ENCODE results near the gene IPO9. TPM values are rescaled to one million over a fixed set of nuclear protein-coding genes. Genes with fewer than 3 reads are reported as not detected.

IPO9 gene
- total RNA-seq, 1 experiment from 2014 or later: 106 TPM

- POLR2A ChIA-PET: no interaction called here
- no peak for DNase-seq (ENCODE audit: low read depth, low spot score)
- no peaks in the 10 kb centered on the region for H3K27me3 ChIP-seq (ENCODE audit: control insufficient read depth, insufficient read depth, low read length)
- H3K36me3 ChIP-seq (ENCODE audit: control insufficient read depth, insufficient read depth, low read length): no peaks in the 10 kb centered on the region
- no peak for TF ChIP-seq SIN3A (IDR thresholded peaks at IDR 0.05; ENCODE audit: borderline replicate concordance, insufficient read depth, low read depth, low read length)
- TF ChIP-seq, protein P1, sequence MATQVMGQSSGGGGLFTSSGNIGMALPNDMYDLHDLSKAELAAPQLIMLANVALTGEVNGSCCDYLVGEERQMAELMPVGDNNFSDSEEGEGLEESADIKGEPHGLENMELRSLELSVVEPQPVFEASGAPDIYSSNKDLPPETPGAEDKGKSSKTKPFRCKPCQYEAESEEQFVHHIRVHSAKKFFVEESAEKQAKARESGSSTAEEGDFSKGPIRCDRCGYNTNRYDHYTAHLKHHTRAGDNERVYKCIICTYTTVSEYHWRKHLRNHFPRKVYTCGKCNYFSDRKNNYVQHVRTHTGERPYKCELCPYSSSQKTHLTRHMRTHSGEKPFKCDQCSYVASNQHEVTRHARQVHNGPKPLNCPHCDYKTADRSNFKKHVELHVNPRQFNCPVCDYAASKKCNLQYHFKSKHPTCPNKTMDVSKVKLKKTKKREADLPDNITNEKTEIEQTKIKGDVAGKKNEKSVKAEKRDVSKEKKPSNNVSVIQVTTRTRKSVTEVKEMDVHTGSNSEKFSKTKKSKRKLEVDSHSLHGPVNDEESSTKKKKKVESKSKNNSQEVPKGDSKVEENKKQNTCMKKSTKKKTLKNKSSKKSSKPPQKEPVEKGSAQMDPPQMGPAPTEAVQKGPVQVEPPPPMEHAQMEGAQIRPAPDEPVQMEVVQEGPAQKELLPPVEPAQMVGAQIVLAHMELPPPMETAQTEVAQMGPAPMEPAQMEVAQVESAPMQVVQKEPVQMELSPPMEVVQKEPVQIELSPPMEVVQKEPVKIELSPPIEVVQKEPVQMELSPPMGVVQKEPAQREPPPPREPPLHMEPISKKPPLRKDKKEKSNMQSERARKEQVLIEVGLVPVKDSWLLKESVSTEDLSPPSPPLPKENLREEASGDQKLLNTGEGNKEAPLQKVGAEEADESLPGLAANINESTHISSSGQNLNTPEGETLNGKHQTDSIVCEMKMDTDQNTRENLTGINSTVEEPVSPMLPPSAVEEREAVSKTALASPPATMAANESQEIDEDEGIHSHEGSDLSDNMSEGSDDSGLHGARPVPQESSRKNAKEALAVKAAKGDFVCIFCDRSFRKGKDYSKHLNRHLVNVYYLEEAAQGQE (IDR thresholded peaks at IDR 0.05; ENCODE audit: insufficient read depth in 1 of 2, low read depth in 2 of 2, low read length in 1 of 2): no peak
- no peak for TF ChIP-seq POLR2AphosphoS5 (IDR thresholded peaks at IDR 0.05; ENCODE audit: low read depth, low read length)
- no peak for TF ChIP-seq TCF7L2 (IDR thresholded peaks at IDR 0.05; ENCODE audit: low read depth, low read length)
- TF ChIP-seq, protein P2, sequence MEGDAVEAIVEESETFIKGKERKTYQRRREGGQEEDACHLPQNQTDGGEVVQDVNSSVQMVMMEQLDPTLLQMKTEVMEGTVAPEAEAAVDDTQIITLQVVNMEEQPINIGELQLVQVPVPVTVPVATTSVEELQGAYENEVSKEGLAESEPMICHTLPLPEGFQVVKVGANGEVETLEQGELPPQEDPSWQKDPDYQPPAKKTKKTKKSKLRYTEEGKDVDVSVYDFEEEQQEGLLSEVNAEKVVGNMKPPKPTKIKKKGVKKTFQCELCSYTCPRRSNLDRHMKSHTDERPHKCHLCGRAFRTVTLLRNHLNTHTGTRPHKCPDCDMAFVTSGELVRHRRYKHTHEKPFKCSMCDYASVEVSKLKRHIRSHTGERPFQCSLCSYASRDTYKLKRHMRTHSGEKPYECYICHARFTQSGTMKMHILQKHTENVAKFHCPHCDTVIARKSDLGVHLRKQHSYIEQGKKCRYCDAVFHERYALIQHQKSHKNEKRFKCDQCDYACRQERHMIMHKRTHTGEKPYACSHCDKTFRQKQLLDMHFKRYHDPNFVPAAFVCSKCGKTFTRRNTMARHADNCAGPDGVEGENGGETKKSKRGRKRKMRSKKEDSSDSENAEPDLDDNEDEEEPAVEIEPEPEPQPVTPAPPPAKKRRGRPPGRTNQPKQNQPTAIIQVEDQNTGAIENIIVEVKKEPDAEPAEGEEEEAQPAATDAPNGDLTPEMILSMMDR (IDR thresholded peaks at IDR 0.05): no peak
- BruUV-seq (replicated peaks): no TSS peak
- H3K27ac ChIP-seq (ENCODE audit: low read length): no peak overlapping the region
- peaks cover 2% of the 10 kb centered on the region; the same call in 1 of the 2 replicates for H3K4me1 ChIP-seq (ENCODE audit: control insufficient read depth, insufficient read depth, low read length)
- in situ Hi-C loops (cut with HindIII; ENCODE audit: low pct_unique_long_range_greater_than_20kb, low sequenced_read_pairs): no loop called here
- CTCF ChIA-PET: no interaction called here
- intact Hi-C loops (cut with micrococcal nuclease; ENCODE audit: unreplicated experiment): no loop called here
- ATAC-seq: no peak
- H3K4me3 ChIP-seq (ENCODE audit: low read depth in 2 of 2, low read length in 2 of 2): no peak overlapping the region
- no peaks in the 10 kb centered on the region for H3K9me3 ChIP-seq (ENCODE audit: control insufficient read depth, insufficient read depth, low read depth, low read length)
Measured at GRCh38 chr1:201841265-201841912, 12.4 kb downstream of the IPO9 start.

- CTCF ChIA-PET: interaction anchor here (0.7 kb wide), 1 partner anchor 131 kb away, joined by 3 read pairs; no protein-coding TSS in a partner anchor
- intact Hi-C loops (cut with micrococcal nuclease; ENCODE audit: unreplicated experiment) (no loop called here), in situ Hi-C loops (cut with HindIII; ENCODE audit: low pct_unique_long_range_greater_than_20kb, low sequenced_read_pairs) (no loop called here)
- POLR2A ChIA-PET: interaction anchor here (0.6 kb wide), 1 partner anchor 19 kb away, joined by 3 read pairs; no protein-coding TSS in a partner anchor
- TF ChIP-seq POLR2AphosphoS5 (IDR thresholded peaks at IDR 0.05; ENCODE audit: low read depth, low read length) (no peak), SIN3A (IDR thresholded peaks at IDR 0.05; ENCODE audit: borderline replicate concordance, insufficient read depth, low read depth, low read length) (no peak), TCF7L2 (IDR thresholded peaks at IDR 0.05; ENCODE audit: low read depth, low read length) (no peak)
- TF ChIP-seq, protein P2 (IDR thresholded peaks at IDR 0.05): no peak
- TF ChIP-seq, protein P1 (IDR thresholded peaks at IDR 0.05; ENCODE audit: insufficient read depth in 1 of 2, low read depth in 2 of 2, low read length in 1 of 2): no peak
- Histone ChIP-seq H3K27me3 (ENCODE audit: control insufficient read depth, insufficient read depth, low read length) (no peaks in the 10 kb centered on the region), H3K4me1 (ENCODE audit: control insufficient read depth, insufficient read depth, low read length) (no peaks in the 10 kb centered on the region), H3K4me3 (ENCODE audit: low read depth in 2 of 2, low read length in 2 of 2) (no peak overlapping the region), H3K36me3 (ENCODE audit: control insufficient read depth, insufficient read depth, low read length) (no peaks in the 10 kb centered on the region), H3K27ac (ENCODE audit: low read length) (no peak overlapping the region), H3K9me3 (ENCODE audit: control insufficient read depth, insufficient read depth, low read depth, low read length) (no peaks in the 10 kb centered on the region)
- no peak for DNase-seq (ENCODE audit: low read depth, low spot score)
- ATAC-seq: no peak
- BruUV-seq (replicated peaks): no TSS peak
Measured at GRCh38 chr1:201842472-201843027, 13.6 kb downstream of the IPO9 start.
